Left lobe of liver (tissue), 2 donors: ENCODE data around the gene ZNF263. TPM values are rescaled to one million over a fixed set of nuclear protein-coding genes. Genes with fewer than 3 reads are reported as not detected.

ENCODE experiments used
- ATAC-seq: fragments of 200-7000 bp; cut with Tn5 transposase; one replicate; pipeline ENCODE4 v1.9.1; 2020; ENCODE audit warnings: mild to moderate bottlenecking, moderate library complexity
- DNase-seq: peaks from one replicate; pipeline ENCODE4 v3.0.0-alpha.2; 2020; ENCODE audit warnings: low spot score
- total RNA-seq: library from RNA; stranded (reverse); gene quantifications from one replicate; pipeline ENCODE4 v1.2.1, GENCODE V29; 2021
- donor health status: DM: no; HTN: no; CAD: no; lungs with moderate emphysema.
- donor health status: DM: no; HTN: yes; CAD: no.

Gene ZNF263
- total RNA-seq = 8.4 TPM

GRCh38 chr16:3282730-3283542 lies at the start of gene ZNF263:
Gene ZNF263, plus strand, starts transcription at chr16:3283491. Its CDS starts 328 bp downstream, at chr16:3283819.
- DNase-seq (peak; percentile 96), ATAC-seq (peak; percentile 94)

DNA sequence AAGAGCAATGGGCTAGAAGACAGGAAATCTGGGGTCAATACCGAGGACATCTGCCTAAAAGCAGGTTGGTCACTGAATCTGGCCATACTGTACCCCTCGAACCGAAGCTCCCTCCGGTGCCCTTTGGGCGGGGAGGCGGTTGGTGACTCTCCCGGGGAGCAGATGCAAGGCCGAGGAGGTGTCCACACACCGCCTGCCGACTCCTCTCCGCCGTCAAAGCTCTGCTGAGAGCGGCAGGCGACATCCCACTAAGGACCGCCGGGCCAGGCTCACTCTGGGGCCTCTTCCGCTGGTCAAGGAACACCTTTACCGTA lies 48.8 kb upstream of the ZNF263 start:
- no peak for DNase-seq
- no peak for ATAC-seq

GRCh38 chr16:3234857-3235561 lies 48.3 kb upstream of the ZNF263 start, which contains the start of gene ZNF200:
Gene ZNF200, minus strand, starts transcription at chr16:3235158. Its CDS starts 1,403 bp downstream, at chr16:3233755.
- peak; percentile 95 for DNase-seq
- peak; percentile 98 for ATAC-seq

- DNase-seq (no peak), ATAC-seq (no peak)
Observed at GRCh38 chr16:3235856-3236669, 47.2 kb upstream of the ZNF263 start.

- ATAC-seq = no peak
- no peak for DNase-seq
Observed at GRCh38 chr16:3241761-3242160, 41.5 kb upstream of the ZNF263 start.

- ATAC-seq (no peak), DNase-seq (no peak)
Observed at GRCh38 chr16:3242709-3243108, 40.6 kb upstream of the ZNF263 start.

DNA sequence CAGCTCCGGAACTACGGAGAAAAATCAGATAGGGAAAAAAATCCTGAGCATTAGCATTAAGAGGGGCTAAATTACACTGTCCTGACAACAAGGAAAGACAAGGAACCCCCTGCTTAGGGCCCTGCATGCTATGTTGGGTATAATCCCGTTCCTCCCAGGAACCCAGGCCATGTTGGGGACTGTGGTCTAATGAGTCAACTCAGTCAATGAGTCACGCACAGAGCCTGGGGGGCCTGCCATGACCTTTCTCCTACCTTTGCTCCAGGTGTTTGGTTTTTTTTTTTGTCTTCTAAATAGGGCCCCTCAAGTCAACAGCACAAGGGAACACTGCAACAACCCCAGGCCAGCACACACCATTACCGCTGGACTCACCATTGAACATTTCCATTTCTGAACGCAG lies 39.4 kb upstream of the ZNF263 start:
- DNase-seq = no peak
- no peak for ATAC-seq

GRCh38 chr16:3246002-3246401 lies 37.3 kb upstream of the ZNF263 start:
- DNase-seq (no peak), ATAC-seq (no peak)

GRCh38 chr16:3246876-3247275 lies 36.4 kb upstream of the ZNF263 start:
- no peak for ATAC-seq

GRCh38 chr16:3248596-3248995 lies 34.7 kb upstream of the ZNF263 start:
- DNase-seq = no peak
- no peak for ATAC-seq

More at GRCh38 chr16:3246876-3247275, 36.4 kb upstream of the ZNF263 start:
- DNase-seq = no peak

- DNase-seq (no peak), ATAC-seq (no peak)
Observed at GRCh38 chr16:3249020-3249419, 34.3 kb upstream of the ZNF263 start.

DNA sequence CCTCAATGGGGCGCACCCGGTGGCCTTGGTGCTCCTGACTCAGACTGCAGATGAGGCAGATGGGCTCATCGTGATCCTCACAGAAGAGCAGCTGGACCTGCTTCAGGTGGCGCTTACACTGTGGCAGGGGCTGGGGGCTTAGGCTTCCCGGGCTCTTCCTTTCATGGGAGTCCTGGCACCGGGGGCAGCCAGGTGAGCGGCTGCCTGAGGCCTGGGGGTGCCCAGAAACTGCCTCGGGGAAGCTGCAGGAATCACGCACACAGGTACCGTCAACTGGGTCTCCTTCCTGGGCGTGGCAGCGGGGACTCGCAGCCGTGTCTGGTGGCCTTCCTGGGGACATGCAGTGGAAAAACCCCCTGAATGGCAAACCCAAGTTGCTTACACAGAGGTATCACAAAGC lies 33.8 kb upstream of the ZNF263 start:
- DNase-seq (peak; percentile 30), ATAC-seq (no peak)

GRCh38 chr16:3252967-3253366 lies 30.3 kb upstream of the ZNF263 start:
- ATAC-seq = no peak

DNA sequence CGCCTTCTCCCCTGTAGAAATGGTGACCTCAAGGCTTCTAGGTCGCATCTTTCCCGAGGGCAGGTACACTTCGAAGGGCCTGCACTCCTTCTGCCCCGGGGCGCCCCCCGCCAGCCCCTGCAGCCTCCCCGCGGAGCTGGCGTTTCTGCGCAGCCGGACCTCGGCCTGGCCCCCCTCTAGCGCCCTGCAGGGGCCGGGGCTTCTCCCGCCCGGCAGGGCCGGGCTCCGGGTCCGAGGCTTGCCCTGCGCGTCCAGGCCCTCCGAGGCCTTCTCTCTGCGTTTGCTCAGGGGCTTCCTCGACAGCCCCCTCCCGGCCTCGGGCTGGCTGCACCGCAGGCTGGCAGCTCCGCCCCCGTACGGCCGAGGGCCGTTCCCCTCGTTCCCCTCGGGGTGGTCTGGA lies 29.0 kb upstream of the ZNF263 start:
- ATAC-seq (no peak), DNase-seq (no peak)

More at GRCh38 chr16:3252967-3253366, 30.3 kb upstream of the ZNF263 start:
- DNase-seq = no peak

GRCh38 chr16:3256146-3256865 lies 27.0 kb upstream of the ZNF263 start, which contains the start of gene MEFV:
Gene MEFV, minus strand, starts transcription at chr16:3256633. Its CDS starts 46 bp downstream, at chr16:3256587.
- ATAC-seq = peak; percentile 19
- no peak for DNase-seq

DNA sequence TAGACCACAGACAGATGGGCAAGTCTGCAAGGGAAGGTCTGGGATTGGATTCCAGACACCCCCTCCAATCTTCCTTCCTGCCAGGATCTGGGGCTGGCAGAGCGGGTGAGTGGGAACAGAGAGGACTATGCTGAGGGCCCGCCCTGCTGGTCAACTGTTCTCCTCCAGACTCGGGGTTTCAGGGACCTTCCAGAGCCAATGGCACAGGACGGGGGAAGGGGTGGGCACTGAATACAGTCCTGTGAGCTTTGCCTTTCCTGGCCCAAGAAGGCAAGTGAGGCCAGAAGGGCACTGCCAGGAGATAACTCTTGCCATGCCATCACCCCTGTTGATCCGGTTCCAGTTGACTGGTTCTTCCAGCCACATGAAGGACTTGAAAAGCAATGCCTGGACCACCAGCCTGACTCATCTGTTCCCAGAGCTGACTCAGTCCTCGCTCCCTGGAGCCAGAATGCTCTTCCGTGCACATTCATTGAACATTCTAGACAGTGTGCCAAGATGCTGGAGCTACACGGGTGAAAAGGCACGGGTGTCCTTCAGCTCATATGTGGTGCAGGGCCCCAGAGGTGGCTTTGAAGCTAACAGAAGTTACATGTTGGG lies 26.3 kb upstream of the ZNF263 start:
- no peak for DNase-seq
- ATAC-seq = no peak

DNA sequence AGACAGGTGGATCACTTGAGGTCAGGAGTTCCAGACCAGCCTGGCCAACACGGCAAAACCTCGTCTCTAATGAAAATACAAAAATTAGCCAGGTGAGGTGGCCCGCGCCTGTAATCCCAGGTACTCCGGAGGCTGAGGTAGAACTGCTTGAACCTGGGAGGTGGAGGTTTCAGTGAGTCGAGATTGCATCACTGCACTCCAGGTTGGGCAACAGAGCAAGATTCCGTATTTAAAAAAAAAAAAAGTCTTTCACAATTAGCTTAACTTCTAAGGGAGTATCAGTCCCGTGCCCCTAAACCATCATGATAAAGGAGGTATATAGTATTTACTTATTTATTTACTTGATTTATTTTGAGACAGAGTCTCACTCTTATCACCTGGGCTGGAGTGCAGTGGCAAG lies 23.5 kb upstream of the ZNF263 start:
- no peak for ATAC-seq
- DNase-seq = no peak

DNA sequence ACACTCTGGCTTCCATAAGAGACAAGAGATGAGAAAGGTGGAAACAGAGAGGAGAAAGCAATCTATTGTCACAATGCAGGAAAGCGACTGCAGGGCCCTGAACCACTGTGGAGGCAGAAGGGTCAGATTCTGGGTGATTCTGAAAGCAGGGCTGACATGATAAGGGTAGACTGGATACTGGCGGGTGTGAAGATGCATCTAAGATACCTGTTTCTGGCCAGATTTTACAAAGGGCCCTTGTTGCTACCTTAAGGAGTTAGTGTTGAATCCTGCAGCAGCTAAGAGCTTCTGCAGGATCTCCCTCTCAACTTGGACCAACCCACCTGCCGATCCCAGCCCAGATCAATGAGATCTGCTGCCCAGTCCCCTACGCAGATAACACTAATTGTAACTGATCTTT lies 20.8 kb upstream of the ZNF263 start:
- DNase-seq (no peak), ATAC-seq (no peak)

DNA sequence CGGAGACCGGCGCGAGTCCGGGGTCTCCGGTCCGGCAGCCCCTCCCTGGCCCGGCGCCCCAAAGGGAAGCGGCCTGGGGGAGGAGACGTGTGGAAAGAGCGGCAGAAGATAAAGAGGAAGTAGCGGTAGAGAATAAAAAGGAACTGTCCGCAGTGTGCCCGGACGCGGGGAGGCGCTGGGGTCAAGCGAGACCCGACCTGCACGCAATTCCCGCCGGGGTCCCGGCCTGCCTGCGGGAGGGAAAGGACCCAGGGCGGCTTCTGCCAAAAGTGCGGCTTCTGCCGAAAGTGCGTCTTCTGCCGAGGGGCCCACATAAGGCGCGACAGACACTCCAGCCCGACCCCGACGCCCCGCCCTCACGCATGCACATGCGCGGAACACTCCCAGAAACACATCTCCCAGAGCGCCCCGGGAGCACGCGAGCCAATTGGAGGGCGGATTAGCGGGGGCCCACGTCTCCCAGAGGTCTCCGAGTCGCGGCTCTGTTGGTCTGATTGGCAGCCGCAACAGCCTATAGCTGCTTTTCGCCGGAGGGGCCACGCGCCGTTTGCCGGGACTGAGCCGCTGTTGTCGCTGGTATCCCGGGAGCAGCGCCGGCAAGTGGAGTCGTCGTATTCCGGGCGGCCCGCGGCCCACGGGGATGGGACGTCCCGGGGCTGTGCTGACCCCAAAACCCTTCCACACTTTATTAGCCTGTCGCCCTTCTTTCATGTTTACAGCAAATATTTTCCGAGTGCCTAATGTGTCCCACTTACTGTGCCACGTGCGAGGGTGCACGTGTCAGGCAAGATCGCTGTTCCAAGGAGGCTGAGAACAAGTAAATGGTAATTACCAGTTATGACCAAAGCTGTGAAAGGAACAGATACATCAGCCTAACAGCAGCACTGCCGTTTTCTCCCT lies 18.9 kb upstream of the ZNF263 start:
- ATAC-seq (peak; percentile 88), DNase-seq (peak; percentile 96)
